Esophagus muscularis mucosa (tissue), 4 donors: ENCODE data around the gene SLC35C1. TPM values are rescaled to one million over a fixed set of nuclear protein-coding genes. Genes with fewer than 3 reads are reported as not detected.
"Not testable (repeated sequence)": the region's sequence is repeated elsewhere in the genome, so short reads cannot be mapped to it uniquely, and the experiment has no call there.

Experiments used
- DNase-seq: peaks from one replicate; pipeline ENCODE4 v3.0.0-alpha.2; 2017; ENCODE audit errors: extremely low spot score
- H3K27ac ChIP-seq, 4 donors: fragments of 200-600 bp; sonication (generic); replicated peaks in 1 of 4; 1 replicate in 3 of 4; 2 replicates in 1 of 4; pipeline ENCODE4 v1.5.1; 2016 to 2019; ENCODE audit warnings: mild to moderate bottlenecking in 1 of 4
- H3K27me3 ChIP-seq, 4 donors: fragments of 200-600 bp; sonication (generic); one replicate each; pipeline versions ENCODE4 v1.5.1 to v1.6.0; 2016 to 2019
- H3K36me3 ChIP-seq, 4 donors: fragments of 200-600 bp; sonication (generic); one replicate each; pipeline ENCODE4 v1.5.1; 2016 to 2019
- H3K4me1 ChIP-seq, 4 donors: fragments of 200-600 bp; sonication (generic); one replicate each; pipeline ENCODE4 v1.5.1; 2016 to 2019
- H3K4me3 ChIP-seq, 4 donors: fragments of 200-600 bp; sonication (generic); 1 replicate in 2 of 4; 2 replicates in 2 of 4; pipeline ENCODE4 v1.5.1; 2016 to 2019; ENCODE audit warnings: mild to moderate bottlenecking in 4 of 4, moderate library complexity in 1 of 4
- H3K9me3 ChIP-seq, 4 donors: fragments of 200-600 bp; sonication (generic); 1 replicate in 3 of 4; 2 replicates in 1 of 4; pipeline ENCODE4 v1.5.1; 2016 to 2019
- EP300 ChIP-seq: sonication (generic); formaldehyde crosslinking; IDR thresholded peaks from one replicate; pipeline ENCODE4 v1.6.1; 2017; ENCODE audit warnings: antibody characterized with exemption
- POLR2A ChIP-seq: fragments of 450-650 bp; IDR thresholded peaks from one replicate; pipeline ENCODE4 v1.6.1; 2017; ENCODE audit warnings: antibody characterized with exemption, moderate library complexity, mild to moderate bottlenecking, low read depth
- POLR2AphosphoS5 ChIP-seq, 2 donors: sonication (generic); formaldehyde crosslinking; IDR thresholded peaks; one replicate each; pipeline ENCODE4 v1.6.1; 2017; ENCODE audit warnings: antibody characterized with exemption in 2 of 2
- WGBS: methylation state at CpG from one replicate; pipeline ENCODE4 v1.1.5; 2018; 5-methylcytosine and 5-hydroxymethylcytosine counted together
- intact Hi-C: fragments of 100-400 bp; cut with DNase I; formaldehyde crosslinking; loops from one replicate; pipeline ENCODE4 v1.15.1; 2023
- total RNA-seq, 4 donors: library from RNA; depleted of rRNA; stranded (reverse); fragments of >200 nt; gene quantifications; one replicate each; pipeline versions ENCODE4 v1.1.0 to v1.2.1, GENCODE V29; 2016
- TF ChIP-seq, protein P1 (sequence below), 3 experiments: fragments of 200-600 bp in 2 of 3; fragments of 450-650 bp in 1 of 3; sonication (generic) in 2 of 3; IDR thresholded peaks; one replicate each; pipeline ENCODE4 v1.5.1; 2017 to 2019; ENCODE audit warnings: antibody characterized with exemption in 3 of 3, mild to moderate bottlenecking in 2 of 3, moderate library complexity in 1 of 3

SLC35C1 gene
- total RNA-seq, 4 donors from 2014 or later, result 9.6 to 18.0 (median 13.1) TPM

DNA sequence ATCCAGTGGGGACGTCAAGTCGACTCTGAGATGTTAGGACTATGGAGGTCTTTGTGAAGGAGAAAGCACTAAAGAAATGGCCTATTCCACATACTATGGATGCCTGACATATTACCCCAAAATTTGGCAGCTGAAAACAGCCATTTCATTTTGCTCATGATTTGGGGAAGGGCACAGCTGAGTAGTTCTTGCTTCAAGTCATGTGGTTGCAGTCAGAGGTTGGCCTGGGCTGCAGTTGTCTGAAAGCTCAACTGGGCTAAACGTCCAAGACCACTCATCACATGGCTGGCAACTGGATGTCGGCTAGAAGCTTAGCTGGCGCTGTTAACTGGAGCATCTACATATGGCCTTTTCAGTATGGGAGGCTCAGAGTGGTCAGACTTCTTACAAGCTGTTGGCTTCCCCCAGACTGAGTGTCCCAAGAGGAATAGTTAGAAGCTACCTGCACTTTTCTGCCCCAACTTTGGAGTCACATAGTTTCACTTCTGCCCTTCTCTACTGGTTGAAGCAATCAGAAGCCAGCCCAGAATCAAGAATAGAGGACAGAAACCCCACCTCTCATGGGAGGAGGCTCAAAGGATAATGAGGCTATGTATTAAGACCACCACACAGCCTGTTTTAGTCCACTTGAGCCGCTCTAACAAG, 14.1 kb downstream of the SLC35C1 start:
- Histone ChIP-seq H3K36me3 (no peaks in the 10 kb centered on the region), H3K27me3 (no peaks in the 10 kb centered on the region), H3K27ac (no peak overlapping the region), H3K9me3 (no peaks in the 10 kb centered on the region), H3K4me1 (no peaks in the 10 kb centered on the region), H3K4me3 (no peak overlapping the region)
- TF ChIP-seq POLR2A (no peak), POLR2AphosphoS5 (IDR thresholded peaks at IDR 0.05) (no peak), EP300 (no peak)
- TF ChIP-seq, protein P1, sequence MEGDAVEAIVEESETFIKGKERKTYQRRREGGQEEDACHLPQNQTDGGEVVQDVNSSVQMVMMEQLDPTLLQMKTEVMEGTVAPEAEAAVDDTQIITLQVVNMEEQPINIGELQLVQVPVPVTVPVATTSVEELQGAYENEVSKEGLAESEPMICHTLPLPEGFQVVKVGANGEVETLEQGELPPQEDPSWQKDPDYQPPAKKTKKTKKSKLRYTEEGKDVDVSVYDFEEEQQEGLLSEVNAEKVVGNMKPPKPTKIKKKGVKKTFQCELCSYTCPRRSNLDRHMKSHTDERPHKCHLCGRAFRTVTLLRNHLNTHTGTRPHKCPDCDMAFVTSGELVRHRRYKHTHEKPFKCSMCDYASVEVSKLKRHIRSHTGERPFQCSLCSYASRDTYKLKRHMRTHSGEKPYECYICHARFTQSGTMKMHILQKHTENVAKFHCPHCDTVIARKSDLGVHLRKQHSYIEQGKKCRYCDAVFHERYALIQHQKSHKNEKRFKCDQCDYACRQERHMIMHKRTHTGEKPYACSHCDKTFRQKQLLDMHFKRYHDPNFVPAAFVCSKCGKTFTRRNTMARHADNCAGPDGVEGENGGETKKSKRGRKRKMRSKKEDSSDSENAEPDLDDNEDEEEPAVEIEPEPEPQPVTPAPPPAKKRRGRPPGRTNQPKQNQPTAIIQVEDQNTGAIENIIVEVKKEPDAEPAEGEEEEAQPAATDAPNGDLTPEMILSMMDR (IDR thresholded peaks at IDR 0.05), result no peak
- 83% methylated on average over 6 of the region's 6 CpGs for WGBS
- intact Hi-C loops, result no loop called here
- no peak for DNase-seq

DNA sequence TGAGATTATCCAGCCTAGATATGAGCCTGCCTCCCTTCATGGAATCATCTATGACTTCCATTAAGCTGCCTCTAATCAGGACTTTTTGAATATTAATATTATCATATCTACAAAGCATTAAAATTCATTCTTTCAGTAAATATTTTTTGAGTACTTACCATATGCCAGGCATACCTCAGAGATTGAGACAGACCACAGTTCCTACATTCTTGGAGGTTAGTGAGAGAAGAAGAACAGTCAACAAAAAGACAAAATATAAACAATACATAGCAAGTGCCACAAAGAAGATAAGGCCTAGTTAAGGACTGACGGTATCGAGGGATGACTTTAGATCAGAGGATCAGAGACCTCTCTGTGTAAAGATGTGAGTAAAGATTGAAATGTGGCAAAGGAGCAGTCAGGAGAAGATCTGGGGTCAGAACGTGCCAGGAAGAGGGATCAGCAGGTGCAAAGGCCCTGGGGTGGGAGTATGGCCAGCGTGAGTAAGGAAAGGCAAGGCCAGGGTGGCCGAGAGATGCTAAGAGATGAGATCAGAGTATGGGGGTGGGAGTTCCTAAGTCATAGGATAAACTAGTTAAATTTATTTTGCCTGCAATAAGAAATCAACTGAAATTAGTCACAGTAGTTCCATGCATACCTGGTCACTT, 15.4 kb downstream of the SLC35C1 start:
- intact Hi-C loops, result no loop called here
- TF ChIP-seq, protein P1 (IDR thresholded peaks at IDR 0.05), result no peak
- TF ChIP-seq POLR2A, result no peak
- TF ChIP-seq POLR2AphosphoS5 (IDR thresholded peaks at IDR 0.05), result no peak
- Histone ChIP-seq H3K27me3 (no peaks in the 10 kb centered on the region), H3K27ac (no peak overlapping the region), H3K36me3 (no peaks in the 10 kb centered on the region), H3K4me3 (no peak overlapping the region), H3K9me3 (no peaks in the 10 kb centered on the region), H3K4me1 (no peaks in the 10 kb centered on the region)
- DNase-seq, result no peak
- WGBS, result 88% methylated on average over 5 of the region's 5 CpGs

DNA sequence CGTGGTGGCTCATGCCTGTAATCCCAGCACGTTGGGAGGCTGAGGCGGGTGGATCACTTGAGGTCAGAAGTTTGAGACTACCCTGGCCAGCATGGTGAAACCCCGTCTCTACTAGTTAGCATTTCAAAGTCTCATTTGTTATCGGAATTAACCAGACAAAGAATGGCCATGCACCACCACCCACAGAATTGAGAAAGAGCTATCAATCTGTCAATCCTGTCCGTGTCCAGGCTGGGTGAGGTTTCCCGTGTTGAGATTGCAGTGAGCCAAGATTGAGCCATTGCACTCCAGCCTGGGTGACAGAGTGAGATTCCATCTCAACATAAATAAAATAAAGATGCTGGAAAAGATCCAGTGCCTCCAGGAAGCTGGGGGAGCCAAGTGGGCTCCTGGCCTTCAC, 21.5 kb downstream of the SLC35C1 start:
- H3K27me3 ChIP-seq, DNase-seq, H3K36me3 ChIP-seq, H3K4me3 ChIP-seq, H3K27ac ChIP-seq, intact Hi-C loops, H3K9me3 ChIP-seq, H3K4me1 ChIP-seq: not testable (repeated sequence)
- WGBS, result 50% methylated on average over 7 of the region's 7 CpGs

DNA sequence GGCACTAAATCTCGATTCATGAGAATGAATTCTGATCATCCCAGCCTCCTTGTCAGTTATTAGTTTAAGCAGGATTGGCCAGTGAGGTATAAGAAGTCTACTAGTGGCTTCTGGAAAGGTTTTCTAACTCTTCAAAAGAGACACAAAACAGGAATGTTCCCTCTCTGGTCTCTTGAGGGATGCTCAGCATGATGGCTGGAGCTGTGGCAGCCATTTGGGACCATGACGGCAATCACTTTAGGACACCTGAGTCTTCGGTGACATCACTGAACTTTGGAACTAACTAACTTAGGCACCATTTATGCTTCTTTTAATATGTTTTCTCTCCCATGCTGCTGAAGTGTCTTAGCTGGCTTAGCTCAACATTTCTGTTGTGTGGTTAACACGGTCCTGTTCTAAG, 22.2 kb downstream of the SLC35C1 start:
- H3K27me3 ChIP-seq, result peaks cover 0 to 6% (median 0%) of the 10 kb centered on the region in 4 donors
- H3K36me3 ChIP-seq, result no peaks in the 10 kb centered on the region
- H3K27ac ChIP-seq, result no peak overlapping the region
- H3K9me3 ChIP-seq, result no peaks in the 10 kb centered on the region
- intact Hi-C loops, result no loop called here
- no peak for DNase-seq
- 95% methylated on average over 4 of the region's 4 CpGs for WGBS
- TF ChIP-seq POLR2AphosphoS5 (IDR thresholded peaks at IDR 0.05), result no peak
- TF ChIP-seq EP300, result no peak
- TF ChIP-seq, protein P1 (IDR thresholded peaks at IDR 0.05), result no peak
- TF ChIP-seq POLR2A, result no peak
- no peaks in the 10 kb centered on the region for H3K4me1 ChIP-seq
- no peak overlapping the region for H3K4me3 ChIP-seq

DNA sequence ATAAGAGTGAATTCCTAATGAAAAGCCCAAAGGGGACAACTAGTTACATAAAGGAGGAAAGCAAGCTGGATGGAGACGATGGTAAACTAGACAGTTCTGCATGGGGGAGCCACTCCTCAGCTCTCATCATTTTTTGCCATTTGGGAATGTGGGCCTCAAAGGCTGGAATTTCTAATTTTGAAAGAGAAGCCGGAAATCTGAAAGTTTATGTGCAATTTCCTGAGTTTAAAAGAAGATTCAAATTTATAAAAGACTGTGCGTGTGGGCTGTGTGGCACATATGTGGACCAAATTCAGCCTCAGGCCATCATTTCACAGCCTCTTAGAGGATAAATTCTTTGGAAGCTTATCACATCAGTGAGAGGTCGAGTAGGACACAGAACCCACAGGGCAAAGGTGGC, 24.0 kb downstream of the SLC35C1 start:
- WGBS, result 76% methylated on average over 4 of the region's 4 CpGs
- no peaks in the 10 kb centered on the region for H3K4me1 ChIP-seq
- no peaks in the 10 kb centered on the region for H3K36me3 ChIP-seq
- intact Hi-C loops, result no loop called here
- no peak for TF ChIP-seq POLR2A
- TF ChIP-seq POLR2AphosphoS5 (IDR thresholded peaks at IDR 0.05), result no peak
- TF ChIP-seq, protein P1 (IDR thresholded peaks at IDR 0.05), result no peak
- TF ChIP-seq EP300, result no peak
- no peak for DNase-seq
- no peak overlapping the region for H3K27ac ChIP-seq
- peaks cover 0 to 6% (median 0%) of the 10 kb centered on the region in 4 donors for H3K27me3 ChIP-seq
- H3K4me3 ChIP-seq, result no peak overlapping the region
- no peaks in the 10 kb centered on the region for H3K9me3 ChIP-seq
